Measurements from ENCODE around the gene TUSC2.

- TF ChIP-seq CTCF (IDR thresholded peaks at IDR 0.05 in 8 of 11, conservative IDR thresholded peaks at IDR 0.05 in 3 of 11) (no peak), POLR2A (IDR thresholded peaks at IDR 0.05) (no peak)
These were observed 8.6 kb upstream of the TUSC2 start for GRCh38 chr3:50336452-50337174.
